ENCODE data around the gene SMIM43.

The SMIM43 gene

GRCh38 chr4:121728798-121729226 is 36.2 kb downstream of the SMIM43 start:
- no peak for TF ChIP-seq CTCF (IDR thresholded peaks at IDR 0.05; ENCODE audit: low read depth, low read length, missing control alignments)
- H3K4me3 ChIP-seq (ENCODE audit: low read depth, low read length) = no peak overlapping the region
- no peak for DNase-seq (ENCODE audit: low read depth)

GRCh38 chr4:121728066-121728465 is 36.9 kb downstream of the SMIM43 start:
- no peak overlapping the region for H3K4me3 ChIP-seq (ENCODE audit: low read depth, low read length)
- no peak for TF ChIP-seq CTCF (IDR thresholded peaks at IDR 0.05; ENCODE audit: low read depth, low read length, missing control alignments)
- DNase-seq (ENCODE audit: low read depth) = no peak

GRCh38 chr4:121726642-121727268 is 38.2 kb downstream of the SMIM43 start:
- no peak overlapping the region for H3K4me3 ChIP-seq (ENCODE audit: low read depth, low read length)
- DNase-seq (ENCODE audit: low read depth) = peak; percentile 55
- peak; percentile 66 for TF ChIP-seq CTCF (IDR thresholded peaks at IDR 0.05; ENCODE audit: low read depth, low read length, missing control alignments)

GRCh38 chr4:121724671-121725070 is 40.3 kb downstream of the SMIM43 start:
- DNase-seq (ENCODE audit: low read depth) = no peak
- no peak for TF ChIP-seq CTCF (IDR thresholded peaks at IDR 0.05; ENCODE audit: low read depth, low read length, missing control alignments)
- no peak overlapping the region for H3K4me3 ChIP-seq (ENCODE audit: low read depth, low read length)

- no peak overlapping the region for H3K4me3 ChIP-seq (ENCODE audit: low read depth, low read length)
- TF ChIP-seq CTCF (IDR thresholded peaks at IDR 0.05; ENCODE audit: low read depth, low read length, missing control alignments) = no peak
- no peak for DNase-seq (ENCODE audit: low read depth)
Observed at GRCh38 chr4:121721700-121722099, 43.3 kb downstream of the SMIM43 start.

- DNase-seq (ENCODE audit: low read depth) = no peak
- no peak for TF ChIP-seq CTCF (IDR thresholded peaks at IDR 0.05; ENCODE audit: low read depth, low read length, missing control alignments)
Observed at GRCh38 chr4:121720109-121720508, 44.9 kb downstream of the SMIM43 start.

GRCh38 chr4:121717680-121718237 is 47.2 kb downstream of the SMIM43 start:
- no peak for TF ChIP-seq CTCF (IDR thresholded peaks at IDR 0.05; ENCODE audit: low read depth, low read length, missing control alignments)
- H3K4me3 ChIP-seq (ENCODE audit: low read depth, low read length) = no peak overlapping the region
- DNase-seq (ENCODE audit: low read depth) = no peak

More at GRCh38 chr4:121720109-121720508, 44.9 kb downstream of the SMIM43 start:
- H3K4me3 ChIP-seq (ENCODE audit: low read depth, low read length) = no peak overlapping the region

Data from GM12864 (cell line).